CD4-positive, alpha-beta T cell treated with Interleukin-15 for 4 hours (primary cell): ENCODE data around the gene MAN1B1.

ENCODE experiments used
- DNase-seq: peaks from one replicate; pipeline ENCODE4 v3.0.0-alpha.2; 2020; ENCODE audit warnings: low spot score

Gene MAN1B1

DNA sequence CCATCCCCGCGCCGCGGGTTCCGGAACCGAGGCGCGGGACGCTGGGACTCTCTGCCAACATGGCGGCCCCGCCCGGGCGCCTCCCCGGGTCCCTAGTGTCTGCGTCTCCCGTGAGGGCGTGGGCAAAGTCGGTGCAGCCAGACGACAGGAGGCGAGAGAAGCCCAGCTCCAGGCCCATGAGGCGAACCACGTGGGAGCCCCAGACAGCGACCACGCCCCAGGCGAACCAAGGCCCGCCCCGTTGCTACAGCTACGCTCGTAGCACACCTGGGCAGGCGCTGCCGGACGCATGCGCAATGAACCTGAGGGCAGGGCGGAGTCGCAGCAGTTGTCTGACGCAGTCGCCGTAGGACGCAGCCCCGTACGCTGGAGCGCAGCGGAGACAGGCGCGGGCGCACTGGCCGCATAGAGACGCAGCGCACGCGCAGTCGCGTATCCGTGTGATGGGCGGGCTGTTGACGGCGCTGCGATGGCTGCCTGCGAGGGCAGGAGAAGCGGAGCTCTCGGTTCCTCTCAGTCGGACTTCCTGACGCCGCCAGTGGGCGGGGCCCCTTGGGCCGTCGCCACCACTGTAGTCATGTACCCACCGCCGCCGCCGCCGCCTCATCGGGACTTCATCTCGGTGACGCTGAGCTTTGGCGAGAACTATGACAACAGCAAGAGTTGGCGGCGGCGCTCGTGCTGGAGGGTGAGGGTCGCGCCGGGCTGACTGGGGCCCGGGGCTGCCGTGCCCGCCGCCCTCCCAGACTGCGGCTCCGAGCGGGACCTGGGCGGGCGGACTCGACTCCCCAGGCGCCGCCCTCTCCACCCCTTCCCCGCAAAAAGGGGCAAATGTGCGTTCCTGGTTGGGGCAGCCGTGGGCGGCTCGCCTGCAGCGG, at the start of gene MAN1B1:
MAN1B1 (plus strand) TSS at position 455 of the 878 bp plus-strand sequence; CDS start at position 470, 15 bp downstream.
- DNase-seq, result peak; percentile 99

DNA sequence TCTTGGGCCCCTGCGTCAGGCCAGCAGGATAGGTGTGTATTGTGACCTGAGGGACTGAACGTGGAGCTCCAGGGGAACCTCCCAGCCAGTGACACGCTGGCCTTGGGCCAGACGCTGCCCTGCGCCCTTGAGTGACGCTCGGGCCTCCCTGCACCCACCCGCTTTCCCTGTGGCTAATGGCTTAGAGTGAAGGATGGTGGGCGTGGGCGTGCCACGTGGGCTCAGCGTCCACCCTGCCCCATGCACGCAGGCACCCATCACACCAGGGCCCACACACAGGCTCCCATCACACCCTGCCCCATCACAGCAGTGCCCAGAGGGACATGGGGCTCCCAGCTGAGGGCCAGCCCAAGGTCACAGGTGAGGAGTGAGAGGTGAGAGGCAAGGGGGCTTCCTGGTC, 49.8 kb upstream of the MAN1B1 start:
- no peak for DNase-seq

DNA sequence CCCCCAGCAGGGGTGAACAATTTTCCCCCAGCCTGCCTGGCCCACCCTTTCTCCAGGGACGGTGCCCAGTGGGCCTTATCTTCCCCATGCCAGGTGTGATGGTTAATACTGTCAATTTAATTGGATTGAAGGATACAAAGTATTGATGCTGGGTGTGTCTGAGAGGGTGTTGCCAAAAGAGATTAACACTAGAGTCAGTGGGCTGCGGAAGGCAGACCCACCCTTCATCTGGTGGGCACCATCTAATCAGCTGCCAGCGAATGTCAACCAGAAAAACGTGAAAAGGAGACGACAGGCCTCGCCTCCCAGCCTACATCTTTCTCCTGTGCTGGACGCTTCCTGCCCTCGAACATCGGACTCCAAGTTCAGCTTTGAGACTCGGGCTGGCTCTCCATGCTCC, 49.3 kb upstream of the MAN1B1 start:
- no peak for DNase-seq

DNA sequence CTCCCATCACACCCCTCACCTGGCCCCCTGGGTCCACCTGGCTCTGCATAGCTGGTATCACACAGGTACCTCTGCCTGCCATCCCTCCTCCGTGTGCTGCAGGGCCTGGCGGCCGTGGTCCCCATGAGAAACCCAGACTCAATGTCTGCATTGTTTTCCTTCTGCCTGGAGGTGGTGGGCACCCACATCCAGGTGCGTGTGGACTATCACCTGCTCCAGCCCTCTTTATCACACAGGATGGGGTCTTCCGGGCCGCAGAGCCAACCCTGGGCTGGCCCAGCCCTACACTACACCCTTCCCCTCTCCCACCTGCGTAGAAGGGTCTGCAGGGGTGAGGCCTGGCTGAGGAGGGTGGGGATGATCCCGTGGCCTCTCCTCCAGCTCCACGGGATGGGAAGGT, 47.9 kb upstream of the MAN1B1 start:
- no peak for DNase-seq

DNA sequence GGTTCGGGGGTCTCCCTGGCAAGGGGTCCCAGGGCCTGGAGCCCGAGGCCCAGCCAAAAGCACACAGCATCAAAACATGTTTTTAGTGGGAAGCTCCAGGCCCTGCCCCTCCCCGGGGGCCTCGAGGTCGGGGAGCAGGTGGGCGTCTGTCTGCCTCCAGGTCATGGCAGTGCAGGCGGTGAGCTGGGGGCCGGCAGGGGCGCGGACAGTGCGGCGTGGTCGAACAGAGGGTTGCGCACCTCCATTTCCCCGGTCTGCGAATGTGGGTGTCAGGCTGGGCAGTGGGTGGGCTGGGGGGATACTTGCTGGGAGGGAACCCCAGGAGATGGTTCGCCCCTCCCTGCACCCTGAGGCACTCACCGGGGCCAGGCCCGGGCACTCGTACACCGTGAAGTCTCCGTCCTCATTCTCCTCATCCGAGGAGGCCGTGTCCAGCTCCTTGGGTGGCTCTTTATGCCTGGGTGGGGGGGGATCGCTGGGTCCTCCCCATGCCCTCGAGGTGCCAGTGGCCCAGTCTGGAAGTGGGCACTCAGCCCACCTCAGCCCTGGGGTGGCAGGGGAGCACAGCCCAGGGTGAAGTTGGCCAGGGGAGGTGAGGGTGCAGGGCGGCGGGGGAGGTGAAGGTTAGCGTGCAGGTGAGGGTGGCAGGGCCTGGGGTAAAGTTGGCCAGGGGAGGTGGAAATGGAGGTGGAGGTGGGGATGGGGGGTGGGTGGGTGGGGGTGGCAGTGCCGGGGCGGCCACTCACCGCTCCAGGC, 47.0 kb upstream of the MAN1B1 start:
- no peak for DNase-seq

DNA sequence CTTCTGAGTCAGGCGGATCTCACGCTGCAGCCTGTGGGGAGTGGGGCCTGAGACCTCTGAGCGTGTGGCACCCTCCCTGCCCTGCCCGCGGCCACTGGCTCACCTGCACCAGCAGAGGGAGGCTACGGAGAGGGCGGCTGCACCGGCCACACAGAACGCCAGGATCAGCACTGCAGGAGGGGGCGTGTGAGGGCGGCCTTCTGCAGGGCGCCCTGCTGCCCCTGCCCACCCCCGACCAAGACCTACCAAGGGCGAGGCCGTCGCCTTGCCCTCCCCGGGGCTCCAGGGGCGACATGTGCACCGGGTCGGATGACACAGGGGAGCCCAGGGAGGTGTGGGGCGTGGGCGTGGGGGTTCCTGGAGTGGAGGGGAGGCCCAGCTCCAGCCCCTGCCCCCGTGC, 46.2 kb upstream of the MAN1B1 start:
- no peak for DNase-seq

DNA sequence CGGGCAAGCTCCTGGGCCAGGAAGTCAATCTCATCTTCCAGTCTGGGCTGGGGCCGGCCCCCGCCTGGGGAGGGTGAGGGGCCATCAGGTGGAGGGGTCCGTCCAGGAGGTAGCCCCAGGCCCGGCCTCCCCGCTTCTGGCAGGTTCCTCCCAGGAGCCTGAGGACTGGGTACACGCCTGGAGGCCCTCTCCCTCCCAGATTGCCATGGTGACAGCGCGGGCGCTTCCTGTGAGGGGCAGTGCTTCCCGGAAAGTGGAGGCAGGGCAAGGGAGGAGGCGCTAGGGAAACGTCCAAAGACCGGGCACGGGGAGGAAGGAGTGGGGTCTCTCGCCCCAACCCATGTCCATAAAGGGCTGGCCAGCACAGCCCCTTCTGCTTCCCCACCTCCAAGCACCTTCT, 45.7 kb upstream of the MAN1B1 start:
- no peak for DNase-seq

DNA sequence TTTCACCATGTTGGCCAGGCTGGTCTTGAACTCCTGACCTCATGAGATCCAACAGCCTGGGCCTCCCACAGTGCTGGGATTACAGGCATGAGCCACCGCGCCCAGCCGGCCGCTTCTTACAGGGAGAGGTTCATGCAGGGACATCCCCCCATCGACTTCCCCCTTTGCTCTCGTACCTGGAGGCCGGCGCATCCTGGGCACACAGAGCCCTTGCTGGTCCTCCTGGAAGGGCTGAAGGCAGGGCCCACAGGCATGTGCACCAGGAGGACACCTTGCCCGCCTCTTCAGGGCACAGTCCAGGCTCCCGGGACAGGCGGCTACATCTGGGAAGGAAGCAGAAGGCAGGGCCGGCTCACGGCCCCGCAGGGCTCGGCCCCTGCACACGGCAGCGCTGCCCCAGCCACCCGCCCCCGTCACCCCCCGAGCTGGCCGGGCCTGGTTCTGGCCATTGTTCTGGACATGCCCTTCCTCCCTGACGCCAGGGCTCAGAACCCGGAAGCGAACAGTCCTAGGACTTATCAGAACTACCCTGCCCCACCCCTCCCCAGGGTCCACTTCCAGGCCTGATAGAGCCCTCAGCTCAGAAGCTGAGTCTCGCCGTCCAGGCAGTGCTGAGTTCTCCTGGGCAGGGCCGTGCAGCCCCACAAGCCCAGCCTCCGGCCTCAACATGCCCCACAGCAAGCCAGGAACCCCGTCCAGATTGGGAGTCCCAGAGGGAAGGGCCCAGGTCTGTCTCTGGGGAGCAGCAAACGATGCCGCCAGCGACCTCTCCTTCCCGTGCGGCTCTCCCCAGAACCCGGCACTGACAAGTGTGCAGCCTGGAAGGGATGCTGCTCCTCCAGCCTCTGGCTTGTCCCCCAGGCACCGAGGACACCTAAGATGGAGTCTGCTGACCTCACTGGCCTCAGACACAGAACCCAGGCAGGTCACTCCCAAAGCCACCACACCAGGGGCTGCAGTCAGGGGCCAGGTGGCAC, 43.7 kb upstream of the MAN1B1 start:
- no peak for DNase-seq

DNA sequence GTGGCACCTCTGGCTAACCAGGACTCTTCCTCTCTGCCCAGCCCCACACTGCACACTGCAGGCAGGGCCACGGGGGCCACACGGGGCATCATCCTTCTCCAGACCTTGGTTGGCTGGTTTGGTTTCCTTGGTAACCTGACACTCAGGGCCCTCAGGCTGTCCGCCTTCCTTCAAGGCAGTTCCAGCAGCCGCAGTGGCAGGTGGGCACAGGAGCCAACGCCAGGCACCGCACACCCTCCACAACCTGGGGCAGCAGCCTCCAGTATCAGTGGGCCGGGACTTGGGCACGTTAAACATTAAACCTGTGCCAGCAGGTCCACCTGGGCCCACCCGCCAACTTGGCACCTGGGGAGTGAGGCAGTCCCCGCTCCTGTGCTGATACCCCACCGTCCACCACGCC, 42.7 kb upstream of the MAN1B1 start:
- no peak for DNase-seq

DNA sequence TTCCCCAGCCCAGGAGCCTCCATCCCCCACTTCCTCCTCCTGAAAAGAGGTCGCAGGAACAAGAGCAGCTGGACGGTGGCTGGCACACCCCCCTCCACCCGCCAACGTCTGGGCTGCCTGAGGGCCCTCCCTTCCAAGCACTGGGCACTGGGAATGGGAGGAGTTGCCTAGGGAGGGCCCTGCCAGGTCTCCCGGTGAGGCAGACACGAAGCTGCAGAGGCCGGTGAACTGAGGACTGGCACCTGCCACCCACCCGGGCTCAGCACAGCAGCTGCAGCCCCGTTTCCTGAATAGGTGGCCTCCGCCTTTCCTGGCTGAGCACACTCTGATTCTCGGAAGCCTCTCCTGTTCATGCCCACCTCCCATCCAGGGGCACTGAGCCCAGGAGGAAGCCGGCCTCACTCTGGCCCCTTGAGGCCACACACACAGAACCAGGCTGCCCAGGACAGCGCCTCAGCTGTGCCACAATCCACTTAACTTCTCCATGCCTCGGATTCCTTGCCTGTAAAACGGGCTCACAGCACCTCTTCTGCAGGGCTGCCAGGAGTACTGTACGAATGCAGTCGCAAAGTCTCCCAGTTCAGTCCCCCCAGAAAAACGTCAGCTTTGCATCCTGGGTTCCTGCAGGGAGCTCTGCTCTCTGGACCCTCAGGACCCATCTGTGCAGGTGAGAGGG, 42.1 kb upstream of the MAN1B1 start:
- no peak for DNase-seq

DNA sequence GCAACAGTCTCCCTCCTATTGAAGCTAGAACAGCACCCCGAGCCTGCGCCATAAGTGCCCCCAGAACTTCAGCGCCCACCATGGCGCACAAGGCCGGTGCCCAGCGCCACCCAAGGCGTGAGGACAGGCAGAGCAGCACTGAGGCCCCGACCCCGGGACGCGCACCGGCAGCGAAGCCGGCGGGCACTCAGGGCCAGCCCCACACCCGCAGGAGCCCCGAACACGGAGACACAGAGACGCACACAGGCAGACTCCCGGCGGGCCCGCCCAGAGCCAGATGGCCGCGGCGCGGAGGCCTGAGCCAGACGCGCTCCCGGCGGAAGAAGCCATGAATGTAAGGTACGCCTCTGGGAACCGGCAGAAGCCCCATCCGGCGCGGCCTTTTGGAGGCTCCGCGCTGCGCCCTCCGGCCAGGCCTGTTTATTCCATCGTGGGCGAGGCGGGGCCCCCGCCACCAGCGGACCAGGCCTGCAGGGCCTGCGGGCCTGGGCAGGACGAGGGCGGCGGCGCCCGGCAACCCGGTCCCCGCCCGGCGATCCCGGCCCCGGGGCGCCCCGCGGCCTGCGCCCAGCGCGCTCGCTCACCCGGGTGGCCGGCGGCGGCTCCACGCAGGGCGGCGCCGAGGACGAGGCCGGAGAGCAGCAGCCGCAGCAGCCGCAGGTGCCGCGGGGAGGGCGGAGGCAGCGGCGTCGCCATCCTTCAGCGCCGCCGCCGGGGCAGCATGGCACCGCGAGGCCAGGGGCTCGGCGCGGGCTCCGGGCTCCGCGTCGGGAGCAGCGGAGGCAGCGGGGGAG, 41.3 kb upstream of the MAN1B1 start:
- no peak for DNase-seq

DNA sequence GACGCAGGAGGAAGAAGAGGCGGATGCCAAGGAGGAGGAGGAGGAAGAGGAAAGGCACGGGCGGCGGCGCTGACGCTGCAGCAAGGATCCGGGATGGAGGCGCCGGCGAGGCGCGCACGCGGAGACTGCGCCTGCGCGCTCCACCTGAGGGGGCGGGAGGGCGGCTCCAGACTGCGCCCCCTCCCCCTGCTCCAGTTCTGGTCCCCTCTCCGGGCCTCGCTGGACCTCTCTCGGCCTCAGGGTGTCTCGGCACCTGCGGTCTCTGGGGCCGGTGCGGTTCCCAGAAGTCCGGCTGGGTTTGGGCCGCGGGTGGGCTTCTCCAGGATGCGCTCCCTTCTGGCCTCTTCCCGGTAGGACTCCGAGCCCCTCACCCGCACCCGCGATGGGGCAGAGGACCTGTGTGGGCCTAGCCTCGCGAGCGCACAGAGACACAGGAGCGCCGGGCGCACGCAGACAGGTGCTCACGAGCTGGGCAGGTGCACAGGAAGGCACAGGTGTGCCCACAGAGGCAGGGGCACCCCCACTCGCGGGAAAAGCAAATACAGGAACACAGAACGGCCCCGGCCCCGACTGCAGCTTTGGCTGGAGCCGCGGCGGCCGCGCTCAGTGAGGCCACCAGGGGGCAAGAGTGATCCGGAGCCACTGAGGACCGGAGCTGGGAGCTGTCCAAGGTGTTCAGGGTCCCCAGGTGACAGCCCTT, 40.5 kb upstream of the MAN1B1 start, which contains the start of gene NPDC1:
NPDC1 (minus strand) TSS at position 90 of the 700 bp plus-strand sequence. CDS start 188 bp downstream, outside the sequence.
- peak; percentile 83 for DNase-seq

DNA sequence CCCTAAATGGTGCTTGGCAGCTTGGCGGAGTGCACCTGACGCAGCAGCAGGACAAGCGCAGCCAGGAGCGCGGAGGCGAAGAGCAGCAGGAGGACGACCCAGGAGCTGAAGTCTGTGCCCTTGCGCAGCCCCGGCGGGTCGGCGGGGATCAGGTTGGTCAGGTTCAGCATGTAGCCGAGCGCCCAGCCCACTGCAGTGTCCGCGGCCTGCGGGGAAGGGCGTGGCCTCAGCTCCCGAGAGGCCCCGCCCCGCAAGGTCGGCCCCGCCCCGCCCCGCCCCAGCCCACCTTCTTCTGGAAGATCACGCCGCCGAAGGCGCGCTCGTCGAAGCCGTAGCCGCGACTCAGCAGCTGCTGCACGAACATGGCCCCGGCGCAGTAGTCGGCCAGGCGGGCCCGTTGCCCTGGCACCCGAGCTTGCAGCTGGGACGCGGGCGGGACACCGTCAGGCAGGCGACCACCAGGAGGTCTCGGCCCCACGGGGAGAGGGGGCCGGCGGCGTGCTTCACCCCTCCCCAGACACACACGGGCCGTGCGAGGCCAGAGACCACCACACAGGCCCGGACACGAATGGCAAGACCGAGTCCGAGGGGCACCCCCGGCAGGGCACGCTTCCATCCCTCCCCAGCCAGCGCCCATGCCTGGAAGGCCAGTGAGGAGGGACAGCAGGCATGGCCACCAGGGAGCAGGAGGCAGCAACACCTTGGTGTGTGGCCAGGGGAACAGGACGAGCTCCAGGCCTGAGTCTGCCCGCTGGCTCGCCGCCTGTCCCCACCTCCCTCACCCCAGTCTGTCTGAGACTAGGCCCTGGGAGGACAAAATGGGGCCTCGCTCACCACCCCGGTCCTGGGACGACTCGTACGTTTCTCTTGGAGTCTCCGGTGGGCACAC, 37.9 kb upstream of the MAN1B1 start:
- DNase-seq, result no peak

DNA sequence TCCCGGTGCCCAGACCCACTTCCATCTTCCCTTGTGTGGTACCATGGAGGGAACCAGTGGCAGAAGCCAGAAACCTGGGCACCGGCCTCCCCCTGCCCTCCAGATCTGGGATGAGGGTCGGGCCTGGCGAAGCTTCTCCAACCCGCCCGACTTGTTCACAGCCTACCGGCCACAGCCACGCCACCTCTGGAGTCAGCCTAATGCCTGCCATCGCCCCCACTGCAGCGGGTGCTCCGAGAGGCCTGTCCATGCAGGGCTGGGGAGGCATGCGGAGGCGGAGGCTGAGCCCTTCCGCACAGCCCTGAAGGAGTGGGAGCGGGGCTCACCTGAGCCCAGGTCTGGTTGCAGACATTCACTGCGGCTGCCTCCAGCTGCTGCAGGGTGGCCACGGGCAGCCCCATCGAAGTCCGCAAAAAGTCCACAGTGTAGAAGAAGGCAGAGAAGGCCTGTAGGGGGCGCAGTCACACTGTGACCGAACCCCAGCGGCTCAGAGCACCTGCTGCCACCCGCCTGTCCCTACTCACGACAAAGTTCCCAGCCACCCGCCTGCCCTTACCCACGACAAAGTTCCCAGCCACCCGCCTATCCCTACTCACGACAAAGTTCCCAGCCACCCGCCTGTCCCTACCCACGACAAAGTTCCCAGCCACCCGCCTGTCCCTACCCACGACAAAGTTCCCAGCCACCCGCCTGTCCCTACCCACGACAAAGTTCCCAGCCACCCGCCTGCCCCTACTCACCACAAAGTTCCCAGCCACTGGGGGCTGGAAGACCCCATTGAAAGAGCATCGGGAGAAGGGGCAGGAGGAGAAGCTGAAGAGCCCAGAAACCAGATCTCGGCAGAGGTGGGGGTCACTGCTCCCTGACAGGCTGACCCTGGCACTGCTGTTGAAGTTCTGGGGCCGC, 37.0 kb upstream of the MAN1B1 start:
- peak; percentile 54 for DNase-seq

DNA sequence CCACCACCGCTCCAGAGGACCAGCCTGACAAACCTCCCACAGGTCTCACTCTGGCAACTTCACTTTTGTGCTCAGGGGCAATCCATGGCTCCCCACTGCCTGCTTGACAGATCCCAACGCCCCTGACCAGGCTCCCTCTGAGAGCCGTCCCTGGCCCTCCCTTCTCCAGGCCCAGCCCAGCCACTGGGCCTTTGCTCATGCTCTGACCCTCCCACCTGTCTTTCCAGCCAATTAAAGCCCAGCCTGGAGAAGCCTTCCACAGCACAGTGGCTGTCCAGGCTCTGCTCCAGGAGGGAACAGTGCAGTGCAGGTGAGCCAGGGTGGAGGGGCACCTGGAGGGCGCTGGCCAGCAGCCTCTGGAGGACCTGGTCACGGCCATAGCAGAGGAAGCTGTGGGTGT, 36.2 kb upstream of the MAN1B1 start:
- DNase-seq, result no peak

DNA sequence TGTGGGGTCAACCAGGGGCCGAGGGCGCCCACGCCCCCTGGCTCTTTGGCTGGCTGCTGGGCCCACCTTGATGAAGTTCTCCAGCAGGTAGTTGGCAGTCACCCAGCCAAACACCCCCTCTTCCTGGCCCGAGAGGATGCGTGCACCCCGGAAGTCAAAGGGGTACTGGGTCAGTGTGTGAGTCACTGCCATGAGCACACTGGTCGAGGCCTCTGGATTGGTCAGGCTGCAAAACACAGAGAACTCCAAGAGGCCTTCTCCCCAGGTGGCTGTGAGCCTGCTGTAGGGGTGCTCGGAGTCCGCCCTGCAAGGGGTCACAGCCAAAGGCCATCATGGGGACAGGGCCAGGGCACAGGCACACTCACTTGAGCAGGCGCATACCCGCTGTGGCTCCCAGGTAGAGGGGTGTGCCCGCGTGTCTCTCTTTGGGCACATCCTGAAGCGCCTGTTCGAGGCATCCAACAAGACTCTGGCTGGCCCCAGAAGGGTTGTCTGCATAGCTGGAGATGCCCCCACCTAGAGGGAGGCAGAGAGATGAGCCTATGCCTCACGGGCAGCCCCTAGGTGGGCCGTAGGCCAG, 35.5 kb upstream of the MAN1B1 start:
- no peak for DNase-seq

DNA sequence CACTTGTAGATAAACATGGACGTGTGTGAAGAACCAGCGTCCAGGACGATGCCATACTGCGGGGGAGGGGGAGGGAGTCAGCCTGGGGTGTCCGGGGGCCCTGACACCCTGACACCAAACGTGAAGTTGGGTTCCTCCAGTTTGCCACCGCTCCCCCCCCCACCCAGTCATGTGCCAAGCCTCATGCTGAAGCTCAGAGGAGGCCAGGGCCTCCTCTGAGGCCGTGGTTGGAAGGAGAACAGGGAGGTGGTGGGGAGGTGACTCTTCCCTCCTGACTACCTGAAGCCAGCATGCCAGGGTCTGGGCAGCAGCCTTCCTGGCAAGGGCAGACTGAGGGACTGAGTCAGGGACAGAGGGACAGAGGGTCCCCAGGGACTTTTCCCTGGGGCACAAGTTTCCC, 34.5 kb upstream of the MAN1B1 start:
- DNase-seq, result no peak
